ENCODE measurements around the gene VWA8. TPM values are rescaled to one million over a fixed set of nuclear protein-coding genes. Genes with fewer than 3 reads are reported as not detected.

VWA8 gene
- total and polyA plus RNA-seq, 4 donors, result 4.7 to 26.3 (median 11.9) TPM

- Histone ChIP-seq H3K9me3 (ENCODE audit: control insufficient read depth in 4 of 4, insufficient read depth in 3 of 4, low read length in 3 of 4) (no peaks in the 10 kb centered on the region), H3K36me3 (ENCODE audit: control insufficient read depth in 4 of 4, insufficient read depth in 4 of 4, low read length in 4 of 4) (peaks cover 3 to 7% (median 3%) of the 10 kb centered on the region in 4 donors), H3K27ac (ENCODE audit: low read depth in 1 of 2, low read length in 1 of 2) (no peak overlapping the region), H3K4me1 (ENCODE audit: control insufficient read depth in 5 of 5, insufficient read depth in 5 of 5, low read length in 5 of 5) (peaks cover 6 to 63% (median 25%) of the 10 kb centered on the region in 5 donors), H3K9ac (ENCODE audit: insufficient read depth in 1 of 2, low read length in 2 of 2) (peak overlapping the region in 1 of 2 donors; percentile 8), H3K4me3 (no peak overlapping the region), H3K27me3 (ENCODE audit: control insufficient read depth in 3 of 3, insufficient read depth in 3 of 3, low read length in 2 of 3) (no peaks in the 10 kb centered on the region)
- TF ChIP-seq CTCF (IDR thresholded peaks at IDR 0.05; ENCODE audit: control extremely low read depth, extremely low read depth), result no peak
- WGBS, 2 donors, result 89 to 91% methylated on average over 5 of the region's 5 CpGs
- ATAC-seq (ENCODE audit: insufficient read depth, low FRiP score) (no peak), DNase-seq (peak; percentile 51 to 84 (median 84))
These were observed 352.6 kb downstream of the VWA8 start for GRCh38 chr13:41608111-41608838.

GRCh38 chr13:41606646-41607045, 354.3 kb downstream of the VWA8 start:
- 91 to 95% methylated on average over 2 of the region's 2 CpGs for WGBS, 2 donors
- DNase-seq (no peak), ATAC-seq (ENCODE audit: insufficient read depth, low FRiP score) (no peak)
- no peak overlapping the region for H3K27ac ChIP-seq (ENCODE audit: low read depth in 1 of 2, low read length in 1 of 2)
- no peaks in the 10 kb centered on the region for H3K27me3 ChIP-seq (ENCODE audit: control insufficient read depth in 3 of 3, insufficient read depth in 3 of 3, low read length in 2 of 3)
- H3K9me3 ChIP-seq (ENCODE audit: control insufficient read depth in 4 of 4, insufficient read depth in 3 of 4, low read length in 3 of 4), result no peaks in the 10 kb centered on the region
- H3K36me3 ChIP-seq (ENCODE audit: control insufficient read depth in 4 of 4, insufficient read depth in 4 of 4, low read length in 4 of 4), result peaks cover 3 to 11% (median 4%) of the 10 kb centered on the region in 4 donors
- peaks cover 4 to 48% (median 25%) of the 10 kb centered on the region in 5 donors for H3K4me1 ChIP-seq (ENCODE audit: control insufficient read depth in 5 of 5, insufficient read depth in 5 of 5, low read length in 5 of 5)
- H3K4me3 ChIP-seq, result no peak overlapping the region
- TF ChIP-seq CTCF (IDR thresholded peaks at IDR 0.05; ENCODE audit: control extremely low read depth, extremely low read depth), result no peak
- H3K9ac ChIP-seq (ENCODE audit: insufficient read depth in 1 of 2, low read length in 2 of 2), result no peak overlapping the region

- ATAC-seq (ENCODE audit: insufficient read depth, low FRiP score) (no peak), DNase-seq (no peak)
- no peak overlapping the region for H3K4me3 ChIP-seq
- peaks cover 3 to 11% (median 3%) of the 10 kb centered on the region in 4 donors for H3K36me3 ChIP-seq (ENCODE audit: control insufficient read depth in 4 of 4, insufficient read depth in 4 of 4, low read length in 4 of 4)
- H3K27ac ChIP-seq (ENCODE audit: low read depth in 1 of 2, low read length in 1 of 2), result no peak overlapping the region
- H3K9ac ChIP-seq (ENCODE audit: insufficient read depth in 1 of 2, low read length in 2 of 2), result no peak overlapping the region
- 85 to 97% methylated on average over 5 of the region's 5 CpGs for WGBS, 2 donors
- no peaks in the 10 kb centered on the region for H3K27me3 ChIP-seq (ENCODE audit: control insufficient read depth in 3 of 3, insufficient read depth in 3 of 3, low read length in 2 of 3)
- H3K9me3 ChIP-seq (ENCODE audit: control insufficient read depth in 4 of 4, insufficient read depth in 3 of 4, low read length in 3 of 4), result no peaks in the 10 kb centered on the region
- peaks cover 0 to 42% (median 18%) of the 10 kb centered on the region in 5 donors for H3K4me1 ChIP-seq (ENCODE audit: control insufficient read depth in 5 of 5, insufficient read depth in 5 of 5, low read length in 5 of 5)
- TF ChIP-seq CTCF (IDR thresholded peaks at IDR 0.05; ENCODE audit: control extremely low read depth, extremely low read depth), result no peak
These were observed 355.3 kb downstream of the VWA8 start for GRCh38 chr13:41605319-41606285.

Measured in lung (tissue), 12 donors.